Right lobe of liver (tissue), 4 donors: ENCODE data around the gene TRIO.

ENCODE experiments used
- CTCF ChIP-seq, 4 donors: fragments of 200-600 bp in 3 of 4; fragments of 450-650 bp in 1 of 4; IDR thresholded peaks; one replicate each; pipeline versions ENCODE4 v1.5.1 to v1.8.0; 2016 to 2022; ENCODE audit warnings: antibody characterized with exemption in 4 of 4, mild to moderate bottlenecking in 2 of 4
- POLR2A ChIP-seq: fragments of 450-650 bp; IDR thresholded peaks from one replicate; pipeline ENCODE4 v1.6.1; 2017; ENCODE audit warnings: antibody characterized with exemption, mild to moderate bottlenecking
- donor health status: DM: no; HTN: no; CAD: no.
- donor health status: DM: no; HTN: no; CAD: no.
- donor health status: DM: no; HTN: yes; CAD: no.

DNA sequence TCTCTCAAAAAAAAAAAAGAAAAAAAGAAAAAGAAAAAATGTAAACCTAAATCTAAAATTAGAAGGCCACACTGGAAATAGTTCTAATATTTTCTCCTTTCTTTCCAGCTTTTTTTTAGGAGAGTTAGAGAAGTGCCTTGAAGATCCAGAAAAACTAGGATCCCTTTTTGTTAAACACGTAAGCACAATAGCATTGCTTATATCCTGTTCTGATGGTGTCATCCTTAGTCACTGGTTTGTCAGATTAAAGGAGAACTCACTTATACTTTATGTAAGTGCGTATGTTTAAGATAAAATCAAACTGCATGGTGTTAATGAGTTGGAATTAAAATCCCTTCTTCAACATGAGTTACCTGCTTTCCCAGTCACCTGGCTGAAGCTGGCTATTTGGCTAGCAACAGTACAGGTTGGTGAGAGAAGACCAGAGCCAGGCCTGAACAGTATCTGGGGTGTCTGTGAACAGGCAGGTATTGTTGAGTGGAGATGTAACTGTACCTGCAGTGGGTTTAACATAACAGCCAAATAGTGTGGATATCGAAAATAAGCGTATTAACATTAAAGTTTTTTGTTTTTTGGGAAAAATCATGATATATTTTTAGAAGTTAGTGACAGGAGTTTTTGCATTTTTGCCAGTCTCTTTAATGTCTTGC, 333.8 kb downstream of the TRIO start:
- TF ChIP-seq CTCF (IDR thresholded peaks at IDR 0.05) (no peak), POLR2A (no peak)
